OCI-LY3 (cell line): Measurements from ENCODE around the gene MED16.

Source experiments
- H2AFZ ChIP-seq: fragments of 200-600, 300-600 bp; shearing (Covaris generic); 2 replicates; pipeline ENCODE4 v1.6.0; 2014; ENCODE audit warnings: antibody characterized with exemption, low read depth, low read length
- H3K27ac ChIP-seq: fragments of 200-600, 300-600 bp; sonication (generic); 2 replicates; pipeline ENCODE4 v1.5.1; 2014; ENCODE audit warnings: mild to moderate bottlenecking, low read length, moderate library complexity, mixed read lengths
- H3K27me3 ChIP-seq: fragments of 200-600, 300-600 bp; sonication (generic); 2 replicates; pipeline ENCODE4 v1.6.1; 2014; ENCODE audit warnings: low read depth, low read length, mixed read lengths
- H3K36me3 ChIP-seq: fragments of 200-600, 300-600 bp; sonication (generic); replicated peaks from 2 replicates; pipeline ENCODE3; 2014; ENCODE audit warnings: low read depth, low read length, mixed read lengths
- H3K4me1 ChIP-seq: fragments of 300-600, 200-600 bp; sonication (generic); 2 replicates; pipeline ENCODE4 v1.6.1; 2014; ENCODE audit warnings: low read length, mixed read lengths
- H3K4me2 ChIP-seq: fragments of 200-600, 300-600 bp; sonication (generic); 2 replicates; pipeline ENCODE4 v1.6.1; 2014; ENCODE audit warnings: low read length, mixed read lengths
- H3K4me3 ChIP-seq: fragments of 300-600, 200-600 bp; sonication (generic); 2 replicates; pipeline ENCODE4 v1.5.1; 2014; ENCODE audit warnings: antibody characterized with exemption, mild to moderate bottlenecking, low read length, moderate library complexity
- H3K79me2 ChIP-seq: fragments of 300-600, 200-600 bp; shearing (Covaris generic); 2 replicates; pipeline ENCODE4 v1.6.1; 2014; ENCODE audit warnings: mild to moderate bottlenecking, low read length, mixed read lengths
- H3K9ac ChIP-seq: fragments of 300-600, 200-600 bp; shearing (Covaris generic); 2 replicates; pipeline ENCODE4 v1.6.0; 2014; ENCODE audit warnings: mild to moderate bottlenecking, low read length, moderate library complexity
- H3K9me3 ChIP-seq: fragments of 200-600, 300-600 bp; shearing (Covaris generic); 2 replicates; pipeline ENCODE4 v1.6.1; 2014; ENCODE audit warnings: low read length, mixed read lengths; ENCODE audit not compliant: insufficient read depth
- H4K20me1 ChIP-seq: fragments of 200-600, 300-600 bp; sonication (generic); 2 replicates; pipeline ENCODE4 v1.6.1; 2016; ENCODE audit warnings: low read length, mixed read lengths; ENCODE audit not compliant: insufficient read depth
- CTCF ChIP-seq: fragments of 200-600, 300-600 bp; sonication (generic); IDR thresholded peaks from 2 replicates; pipeline ENCODE4 v1.5.1; 2014; ENCODE audit warnings: antibody characterized with exemption, low read length, low read depth
- EZH2phosphoT487 ChIP-seq: fragments of 200-600 bp; shearing (Covaris generic); IDR thresholded peaks from 2 replicates; pipeline ENCODE4 v1.6.1; 2018; ENCODE audit warnings: antibody characterized with exemption, mixed run types, low read depth

Gene MED16

DNA sequence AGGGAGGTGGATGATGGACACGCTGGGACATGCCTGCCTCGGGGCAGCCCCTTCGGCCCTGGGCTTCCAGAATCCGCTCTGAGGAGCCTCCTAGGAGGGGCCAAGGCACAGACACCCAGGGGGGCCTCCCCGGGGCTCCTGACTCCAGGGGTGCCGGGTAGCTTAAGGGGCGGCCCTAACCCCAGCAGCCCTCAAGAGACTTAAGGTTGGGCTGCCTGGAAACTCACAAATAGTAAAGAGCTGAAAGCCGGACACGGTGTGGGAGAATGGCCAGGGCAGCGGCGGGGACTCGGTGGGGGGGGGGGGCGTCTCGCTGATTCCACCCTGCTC is 40.5 kb upstream of the MED16 start:
- Histone ChIP-seq H3K27ac (peak overlapping the region; percentile 14; the same call in 1 of the 2 replicates), H3K27me3 (no peaks in the 10 kb centered on the region), H3K4me3 (peak overlapping the region; percentile 59), H3K79me2 (peaks cover 67% of the 10 kb centered on the region), H3K9ac (peak overlapping the region; percentile 35; the same call in 1 of the 2 replicates), H3K4me2 (peak overlapping the region; percentile 78), H3K36me3 (peaks cover 74% of the 10 kb centered on the region), H4K20me1 (peaks cover 72% of the 10 kb centered on the region), H3K4me1 (peaks cover 38% of the 10 kb centered on the region), H3K9me3 (peaks cover 3% of the 10 kb centered on the region; the same call in 1 of the 2 replicates), H2AFZ (no peak overlapping the region)
- no peak for TF ChIP-seq EZH2phosphoT487
- TF ChIP-seq CTCF, result no peak

DNA sequence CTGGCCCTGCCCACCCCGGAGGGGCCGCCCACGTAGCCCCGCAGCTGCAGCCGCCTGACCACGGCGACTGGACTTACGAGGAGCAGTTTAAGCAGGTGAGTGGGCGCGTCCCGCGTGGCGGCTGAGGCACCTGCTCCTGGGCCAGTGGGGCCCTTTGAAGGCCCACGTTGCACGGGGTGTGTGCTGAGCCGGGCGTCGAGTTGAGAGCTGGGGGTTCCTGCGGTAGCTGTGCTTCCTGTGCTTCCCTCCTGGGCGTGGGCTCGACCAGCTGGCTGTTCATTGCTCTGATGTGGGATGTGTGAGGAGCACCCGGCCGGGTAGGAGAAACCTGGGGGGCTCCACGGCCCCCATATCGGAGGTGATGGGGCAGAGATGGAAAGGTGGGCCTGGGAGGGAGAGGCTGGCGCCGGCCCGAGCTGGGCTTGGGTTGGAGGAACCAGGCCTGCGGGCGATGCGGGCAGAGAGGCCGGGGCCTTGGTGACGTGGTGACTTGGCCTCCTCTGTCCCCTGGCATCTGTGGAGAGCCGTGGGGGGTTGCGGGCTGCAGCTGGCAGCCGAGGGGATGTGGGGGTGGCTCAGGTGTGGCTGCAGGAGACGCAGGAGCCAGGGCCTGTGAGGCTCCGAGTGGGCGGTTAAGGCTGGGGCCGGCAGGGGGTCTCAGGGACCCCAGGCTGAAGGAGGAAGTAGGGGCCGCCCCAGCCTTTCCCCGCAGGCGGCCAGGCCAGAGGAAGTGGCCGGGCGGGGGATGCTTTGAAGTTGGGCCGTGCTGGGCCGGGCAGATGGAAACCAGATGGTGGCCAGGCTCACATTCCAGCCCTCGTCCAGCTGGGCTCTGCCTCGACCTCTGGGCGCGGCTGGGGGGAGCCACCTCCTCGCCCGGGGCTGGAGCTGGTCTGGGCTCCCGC is 39.9 kb upstream of the MED16 start:
- TF ChIP-seq CTCF (no peak), EZH2phosphoT487 (no peak)
- no peaks in the 10 kb centered on the region for H3K27me3 ChIP-seq
- H2AFZ ChIP-seq, result no peak overlapping the region
- H3K9me3 ChIP-seq, result peaks cover 3% of the 10 kb centered on the region; the same call in 1 of the 2 replicates
- H3K36me3 ChIP-seq, result peaks cover 74% of the 10 kb centered on the region
- peaks cover 67% of the 10 kb centered on the region for H3K79me2 ChIP-seq
- H3K27ac ChIP-seq, result peak overlapping the region; percentile 14; the same call in 1 of the 2 replicates
- H3K4me1 ChIP-seq, result peaks cover 34% of the 10 kb centered on the region
- H4K20me1 ChIP-seq, result peaks cover 72% of the 10 kb centered on the region
- H3K4me2 ChIP-seq, result peak overlapping the region; percentile 78
- peak overlapping the region; percentile 59 for H3K4me3 ChIP-seq
- H3K9ac ChIP-seq, result peak overlapping the region; percentile 35; the same call in 1 of the 2 replicates

DNA sequence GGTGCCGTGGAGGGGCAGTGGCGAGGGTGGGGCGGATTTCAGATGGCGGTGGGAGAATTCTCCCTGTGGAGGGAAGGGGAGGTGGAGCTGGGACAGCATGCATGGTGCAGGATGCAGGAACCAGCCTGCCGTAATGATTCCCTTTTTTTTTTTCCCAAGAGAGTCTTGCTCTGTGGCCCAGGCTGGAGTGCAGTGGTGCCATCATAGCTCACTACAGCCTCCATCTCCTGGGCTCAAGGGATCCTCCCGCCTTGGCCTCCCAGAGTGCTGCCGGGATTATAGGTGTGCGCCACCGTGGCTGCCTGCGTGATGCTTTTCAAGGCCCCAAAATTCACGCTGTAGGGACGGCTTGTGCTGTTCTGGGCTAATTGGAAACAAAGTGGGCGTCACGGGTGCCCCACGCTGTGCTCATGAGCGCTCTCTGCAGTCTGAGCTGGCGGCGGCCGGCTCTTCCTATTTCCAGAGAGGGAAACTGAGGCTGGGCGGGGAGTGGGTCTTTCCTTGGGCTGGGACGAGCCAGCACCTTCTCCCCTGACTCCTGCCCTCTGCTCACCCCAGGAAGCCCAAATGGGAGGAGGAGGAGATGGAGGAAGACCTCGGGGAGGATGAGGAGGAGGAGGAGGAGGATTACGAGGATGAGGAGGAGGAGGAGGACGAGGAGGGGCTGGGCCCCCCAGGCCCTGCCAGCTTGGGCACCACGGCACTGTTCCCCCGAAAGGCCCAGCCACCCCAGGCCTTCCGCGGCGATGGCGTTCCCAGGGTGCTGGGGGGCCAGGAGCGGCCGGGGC is 39.1 kb upstream of the MED16 start:
- Histone ChIP-seq H3K9me3 (peaks cover under 1% of the 10 kb centered on the region; the same call in 1 of the 2 replicates), H2AFZ (no peak overlapping the region), H3K79me2 (peaks cover 69% of the 10 kb centered on the region), H4K20me1 (peaks cover 71% of the 10 kb centered on the region), H3K27me3 (no peaks in the 10 kb centered on the region), H3K4me1 (peaks cover 34% of the 10 kb centered on the region), H3K9ac (no peak overlapping the region; the same call in 1 of the 2 replicates), H3K4me3 (peak overlapping the region; percentile 59; the same call in 1 of the 2 replicates), H3K36me3 (peaks cover 70% of the 10 kb centered on the region), H3K27ac (no peak overlapping the region), H3K4me2 (peak overlapping the region; percentile 78)
- no peak for TF ChIP-seq EZH2phosphoT487

GRCh38 chr19:929891-930258 is 36.9 kb upstream of the MED16 start:
- Histone ChIP-seq H3K36me3 (peaks cover 53% of the 10 kb centered on the region), H3K9ac (no peak overlapping the region), H3K27ac (no peak overlapping the region), H3K27me3 (no peaks in the 10 kb centered on the region), H3K4me2 (no peak overlapping the region), H3K79me2 (peaks cover 62% of the 10 kb centered on the region), H3K9me3 (no peaks in the 10 kb centered on the region), H3K4me1 (peaks cover 30% of the 10 kb centered on the region), H2AFZ (no peak overlapping the region), H3K4me3 (no peak overlapping the region), H4K20me1 (peaks cover 60% of the 10 kb centered on the region)
- no peak for TF ChIP-seq CTCF
- TF ChIP-seq EZH2phosphoT487, result no peak
